ENCODE results near the gene DYNC2LI1.

The DYNC2LI1 gene

GRCh38 chr2:43841949-43842865 lies 68.4 kb downstream of the DYNC2LI1 start:
- no peak for DNase-seq (ENCODE audit: extremely low read depth in 1 of 2, low read depth in 1 of 2)

- DNase-seq (ENCODE audit: extremely low read depth in 1 of 2, low read depth in 1 of 2): no peak
Observed at GRCh38 chr2:43842866-43843226, 69.0 kb downstream of the DYNC2LI1 start.

GRCh38 chr2:43845181-43845580 lies 71.3 kb downstream of the DYNC2LI1 start:
- no peak for DNase-seq (ENCODE audit: extremely low read depth in 1 of 2, low read depth in 1 of 2)

- DNase-seq (ENCODE audit: extremely low read depth in 1 of 2, low read depth in 1 of 2): no peak
Observed at GRCh38 chr2:43846140-43846793, 72.4 kb downstream of the DYNC2LI1 start.

- DNase-seq (ENCODE audit: extremely low read depth in 1 of 2, low read depth in 1 of 2): no peak
Observed at GRCh38 chr2:43848214-43848613, 74.4 kb downstream of the DYNC2LI1 start.

- no peak for DNase-seq (ENCODE audit: extremely low read depth in 1 of 2, low read depth in 1 of 2)
Observed at GRCh38 chr2:43851011-43851980, 77.5 kb downstream of the DYNC2LI1 start.

- no peak for DNase-seq (ENCODE audit: extremely low read depth in 1 of 2, low read depth in 1 of 2)
Observed at GRCh38 chr2:43852196-43852730, 78.4 kb downstream of the DYNC2LI1 start.

- DNase-seq (ENCODE audit: extremely low read depth in 1 of 2, low read depth in 1 of 2): no peak
Observed at GRCh38 chr2:43853141-43854081, 79.6 kb downstream of the DYNC2LI1 start.

- DNase-seq (ENCODE audit: extremely low read depth in 1 of 2, low read depth in 1 of 2): no peak
Observed at GRCh38 chr2:43854671-43855070, 80.8 kb downstream of the DYNC2LI1 start.

- DNase-seq (ENCODE audit: extremely low read depth in 1 of 2, low read depth in 1 of 2): no peak
Observed at GRCh38 chr2:43855292-43855691, 81.5 kb downstream of the DYNC2LI1 start.
